KBM-7 (cell line): ENCODE measurements around the gene CYGB.

Experiments
- DNase-seq: peaks from one replicate; pipeline ENCODE4 v3.0.0-alpha.2; 2015
- in situ Hi-C: fragments of 300-500 bp; cut with MboI; formaldehyde crosslinking; loops from 2 replicates; pipeline ENCODE4 v1.14.3; 2020; ENCODE audit warnings: low sequenced_read_pairs, low pct_unique_long_range_greater_than_20kb, mixed read lengths

The CYGB gene

GRCh38 chr17:76537578-76538280 is at the start of gene CYGB:
Gene CYGB, minus strand, starts transcription at chr17:76537709. Its CDS starts 167 bp downstream, at chr17:76537542.
- in situ Hi-C loops = no loop called here
- no peak for DNase-seq

- DNase-seq = no peak
Observed at GRCh38 chr17:76586741-76587487, 49.4 kb upstream of the CYGB start.

GRCh38 chr17:76585649-76586593 is 48.4 kb upstream of the CYGB start, which contains the start of gene ST6GALNAC2:
Gene ST6GALNAC2, minus strand, starts transcription at chr17:76585860. Its CDS starts 52 bp downstream, at chr17:76585808.
- in situ Hi-C loops = no loop called here
- DNase-seq = peak; percentile 63

More at GRCh38 chr17:76586741-76587487, 49.4 kb upstream of the CYGB start:
- in situ Hi-C loops = no loop called here

- DNase-seq = no peak
- in situ Hi-C loops = no loop called here
Observed at GRCh38 chr17:76585033-76585648, 47.6 kb upstream of the CYGB start.

GRCh38 chr17:76584427-76585032 is 47.0 kb upstream of the CYGB start:
- in situ Hi-C loops = no loop called here
- DNase-seq = no peak

- no peak for DNase-seq
- in situ Hi-C loops = no loop called here
Observed at GRCh38 chr17:76582660-76583059, 45.2 kb upstream of the CYGB start.

GRCh38 chr17:76581515-76581914 is 44.0 kb upstream of the CYGB start:
- DNase-seq = no peak
- in situ Hi-C loops = no loop called here

GRCh38 chr17:76579281-76579680 is 41.8 kb upstream of the CYGB start:
- DNase-seq = no peak
- in situ Hi-C loops = no loop called here

- DNase-seq = no peak
- in situ Hi-C loops = no loop called here
Observed at GRCh38 chr17:76578376-76578775, 40.9 kb upstream of the CYGB start.

- DNase-seq = no peak
- in situ Hi-C loops = no loop called here
Observed at GRCh38 chr17:76577876-76578275, 40.4 kb upstream of the CYGB start.

GRCh38 chr17:76576189-76576588 is 38.7 kb upstream of the CYGB start:
- in situ Hi-C loops = no loop called here
- no peak for DNase-seq

- in situ Hi-C loops = no loop called here
- no peak for DNase-seq
Observed at GRCh38 chr17:76575570-76575969, 38.1 kb upstream of the CYGB start.

GRCh38 chr17:76574166-76574565 is 36.7 kb upstream of the CYGB start:
- in situ Hi-C loops = no loop called here
- no peak for DNase-seq

- in situ Hi-C loops = no loop called here
- no peak for DNase-seq
Observed at GRCh38 chr17:76573096-76573495, 35.6 kb upstream of the CYGB start.

GRCh38 chr17:76572201-76572910 is 34.8 kb upstream of the CYGB start:
- in situ Hi-C loops = no loop called here
- DNase-seq = no peak

- in situ Hi-C loops = no loop called here
- DNase-seq = no peak
Observed at GRCh38 chr17:76570877-76571471, 33.5 kb upstream of the CYGB start.

GRCh38 chr17:76570457-76570856 is 32.9 kb upstream of the CYGB start:
- DNase-seq = no peak
- in situ Hi-C loops = no loop called here
